Left lobe of liver (tissue), 2 donors: ENCODE measurements around the gene LDB1. TPM values are rescaled to one million over a fixed set of nuclear protein-coding genes. Genes with fewer than 3 reads are reported as not detected.

Source experiments
- ATAC-seq: fragments of 200-7000 bp; cut with Tn5 transposase; one replicate; pipeline ENCODE4 v1.9.1; 2020; ENCODE audit warnings: mild to moderate bottlenecking, moderate library complexity
- DNase-seq: peaks from one replicate; pipeline ENCODE4 v3.0.0-alpha.2; 2020; ENCODE audit warnings: low spot score
- total RNA-seq: library from RNA; stranded (reverse); gene quantifications from one replicate; pipeline ENCODE4 v1.2.1, GENCODE V29; 2021
- donor health status: DM: no; HTN: no; CAD: no; lungs with moderate emphysema.
- donor health status: DM: no; HTN: yes; CAD: no.

LDB1 gene, protein sequence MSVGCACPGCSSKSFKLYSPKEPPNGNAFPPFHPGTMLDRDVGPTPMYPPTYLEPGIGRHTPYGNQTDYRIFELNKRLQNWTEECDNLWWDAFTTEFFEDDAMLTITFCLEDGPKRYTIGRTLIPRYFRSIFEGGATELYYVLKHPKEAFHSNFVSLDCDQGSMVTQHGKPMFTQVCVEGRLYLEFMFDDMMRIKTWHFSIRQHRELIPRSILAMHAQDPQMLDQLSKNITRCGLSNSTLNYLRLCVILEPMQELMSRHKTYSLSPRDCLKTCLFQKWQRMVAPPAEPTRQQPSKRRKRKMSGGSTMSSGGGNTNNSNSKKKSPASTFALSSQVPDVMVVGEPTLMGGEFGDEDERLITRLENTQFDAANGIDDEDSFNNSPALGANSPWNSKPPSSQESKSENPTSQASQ
- 15.8 TPM for total RNA-seq

DNA sequence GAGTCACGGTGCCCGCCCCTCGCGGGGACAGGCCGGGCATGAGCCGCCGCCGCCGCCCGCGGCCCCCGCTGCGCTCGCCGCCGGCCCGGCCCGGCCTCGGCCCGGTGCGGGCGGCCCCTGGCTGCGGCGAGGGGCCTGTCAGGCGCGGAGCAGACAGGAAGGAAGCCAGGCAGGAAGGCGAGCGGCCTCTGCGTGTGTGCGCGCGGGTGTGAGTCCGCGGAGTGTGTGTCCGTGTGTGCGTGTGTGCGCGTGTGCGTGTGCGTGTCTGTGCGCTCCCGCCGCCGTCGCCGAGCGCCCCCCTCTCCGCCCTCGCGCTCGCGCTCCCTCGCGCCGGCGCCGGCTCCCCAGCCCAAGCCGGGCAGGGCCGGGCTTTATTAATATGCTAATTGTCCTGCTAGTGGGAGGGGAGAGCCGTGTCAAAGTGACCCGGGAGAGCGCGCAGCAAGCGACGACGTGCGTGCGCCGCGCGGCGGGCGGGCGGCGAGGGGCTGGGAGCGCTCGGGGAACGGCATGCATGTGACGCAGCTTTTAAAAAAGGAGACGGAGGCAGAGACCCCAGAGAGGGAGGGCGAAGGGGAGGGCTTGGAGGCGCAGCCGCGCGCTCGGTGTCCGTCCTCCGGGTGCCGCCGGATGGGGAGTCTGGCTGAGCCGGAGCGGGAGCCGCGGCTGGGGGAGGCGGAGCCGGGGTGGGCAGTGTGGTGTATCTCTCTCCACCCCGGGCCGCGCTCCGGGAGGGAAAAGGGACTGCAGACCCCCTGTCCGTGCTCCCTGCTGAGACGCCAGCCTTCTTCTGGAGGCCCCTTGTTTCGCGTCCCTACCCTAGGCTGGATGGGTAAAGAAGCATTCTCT, at the start of gene LDB1:
LDB1 (minus strand) TSS at position 227 of the 849 bp plus-strand sequence. CDS start 258 bp downstream, outside the sequence.
- ATAC-seq, result peak; percentile 82
- DNase-seq, result peak; percentile 84

DNA sequence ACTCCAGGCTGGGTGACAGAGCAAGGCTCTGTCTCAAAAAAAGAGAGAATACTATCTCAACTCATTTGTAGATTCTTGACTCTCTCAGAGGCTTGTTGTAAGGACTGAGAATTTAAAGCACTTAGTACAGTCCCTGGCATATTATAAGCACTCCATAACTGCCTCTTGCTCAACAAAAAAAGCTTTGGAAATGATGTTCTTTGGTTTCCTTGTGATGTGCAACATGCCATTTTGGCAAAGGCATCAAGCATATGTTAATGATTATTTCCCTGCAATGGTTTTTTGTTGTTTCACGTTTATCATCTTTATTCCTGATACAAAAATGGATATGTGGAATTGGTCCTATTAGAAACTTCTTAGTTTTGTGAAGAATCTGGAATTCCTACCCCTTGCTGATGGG, 47.7 kb upstream of the LDB1 start:
- ATAC-seq (no peak), DNase-seq (no peak)

DNA sequence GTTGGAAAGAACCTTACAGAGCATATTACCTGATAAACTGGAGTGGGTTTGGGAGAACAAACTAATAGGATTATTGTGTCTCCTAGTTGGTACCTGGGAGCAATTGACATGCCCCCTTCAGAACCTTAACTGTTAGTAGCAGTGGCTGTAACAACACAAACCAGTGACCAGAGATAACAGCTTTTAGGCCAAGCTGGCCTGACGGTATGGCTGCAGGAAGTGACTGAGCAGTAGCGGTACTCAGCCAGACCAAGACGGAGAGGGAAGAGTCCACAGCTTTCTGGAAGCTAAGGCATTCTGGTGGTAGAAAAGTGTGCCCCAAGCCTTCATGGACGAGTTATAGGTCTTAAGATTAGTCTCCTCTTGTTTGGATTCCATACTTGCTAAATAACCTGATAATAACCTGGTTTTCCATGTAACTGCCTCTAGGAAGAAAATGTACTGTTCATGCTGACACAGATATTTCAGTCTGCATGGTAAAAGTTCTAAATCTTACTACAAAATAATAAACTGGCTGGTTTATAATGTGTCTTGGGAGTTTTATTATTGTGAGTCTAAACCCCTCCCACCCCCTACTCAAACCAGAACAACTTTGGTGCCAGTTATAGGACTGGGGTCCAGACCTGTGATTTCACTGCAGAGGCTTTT, 43.3 kb upstream of the LDB1 start:
- DNase-seq, result no peak

DNA sequence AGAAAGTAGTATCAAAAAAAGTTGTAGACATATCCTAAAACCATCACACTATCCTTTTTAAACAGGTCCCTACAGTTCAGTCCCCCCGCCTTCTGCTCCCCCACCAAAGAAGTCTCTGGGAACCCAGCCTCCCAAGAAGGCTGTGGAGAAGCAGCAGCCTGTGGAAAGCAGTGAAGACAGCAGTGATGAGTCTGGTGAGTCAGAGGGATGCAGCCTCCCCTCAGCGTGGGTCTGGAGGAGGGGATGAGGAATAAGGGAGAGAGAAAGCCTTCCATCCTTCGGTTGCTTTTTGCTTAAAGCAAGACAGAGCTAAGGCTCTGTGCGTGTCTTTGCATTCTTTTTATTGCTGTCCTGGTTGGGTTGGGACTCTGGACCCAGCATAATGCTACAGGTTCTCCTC, 39.7 kb upstream of the LDB1 start:
- ATAC-seq, result no peak

More for the DNA sequence above, 43.3 kb upstream of the LDB1 start:
- no peak for ATAC-seq

DNA sequence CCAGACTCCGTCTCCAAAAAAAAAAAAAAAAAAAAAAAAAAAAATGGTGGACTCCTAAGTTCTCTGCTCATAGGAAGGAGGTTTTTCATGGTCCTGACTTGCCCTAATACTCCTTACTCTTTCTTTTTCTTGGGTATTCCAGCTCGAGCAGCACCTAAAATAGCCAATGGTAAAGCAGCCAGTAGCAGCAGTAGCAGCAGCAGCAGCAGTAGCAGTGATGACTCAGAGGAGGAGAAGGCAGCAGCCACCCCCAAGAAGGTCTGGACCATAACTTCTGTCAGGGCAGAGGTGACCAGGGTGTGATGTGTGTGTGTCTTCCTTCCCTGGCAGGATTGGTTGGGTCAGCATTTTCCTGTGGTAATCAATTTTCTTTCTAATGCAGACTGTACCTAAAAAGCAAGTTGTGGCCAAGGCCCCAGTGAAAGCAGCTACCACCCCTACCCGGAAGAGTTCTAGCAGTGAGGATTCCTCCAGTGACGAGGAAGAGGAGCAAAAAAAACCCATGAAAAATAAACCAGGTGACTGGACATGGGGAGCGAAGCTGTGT, 39.0 kb upstream of the LDB1 start:
- no peak for DNase-seq
- ATAC-seq, result no peak

More for the DNA sequence above, 39.7 kb upstream of the LDB1 start:
- DNase-seq, result no peak

DNA sequence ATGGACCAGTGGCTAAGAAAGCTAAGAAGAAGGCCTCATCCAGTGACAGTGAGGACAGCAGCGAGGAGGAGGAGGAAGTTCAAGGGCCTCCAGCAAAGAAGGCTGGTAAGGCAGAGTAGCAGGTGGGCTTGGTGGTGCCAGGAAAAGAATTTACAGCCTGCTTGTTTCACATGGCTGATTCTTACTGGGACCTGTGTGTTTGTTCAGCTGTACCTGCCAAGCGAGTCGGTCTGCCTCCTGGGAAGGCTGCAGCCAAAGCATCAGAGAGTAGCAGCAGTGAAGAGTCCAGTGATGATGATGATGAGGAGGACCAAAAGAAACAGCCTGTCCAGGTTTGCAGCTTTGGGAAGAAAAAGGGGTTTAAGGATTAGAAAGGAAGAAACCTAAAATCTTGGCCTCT, 37.1 kb upstream of the LDB1 start:
- no peak for DNase-seq
- ATAC-seq, result no peak

DNA sequence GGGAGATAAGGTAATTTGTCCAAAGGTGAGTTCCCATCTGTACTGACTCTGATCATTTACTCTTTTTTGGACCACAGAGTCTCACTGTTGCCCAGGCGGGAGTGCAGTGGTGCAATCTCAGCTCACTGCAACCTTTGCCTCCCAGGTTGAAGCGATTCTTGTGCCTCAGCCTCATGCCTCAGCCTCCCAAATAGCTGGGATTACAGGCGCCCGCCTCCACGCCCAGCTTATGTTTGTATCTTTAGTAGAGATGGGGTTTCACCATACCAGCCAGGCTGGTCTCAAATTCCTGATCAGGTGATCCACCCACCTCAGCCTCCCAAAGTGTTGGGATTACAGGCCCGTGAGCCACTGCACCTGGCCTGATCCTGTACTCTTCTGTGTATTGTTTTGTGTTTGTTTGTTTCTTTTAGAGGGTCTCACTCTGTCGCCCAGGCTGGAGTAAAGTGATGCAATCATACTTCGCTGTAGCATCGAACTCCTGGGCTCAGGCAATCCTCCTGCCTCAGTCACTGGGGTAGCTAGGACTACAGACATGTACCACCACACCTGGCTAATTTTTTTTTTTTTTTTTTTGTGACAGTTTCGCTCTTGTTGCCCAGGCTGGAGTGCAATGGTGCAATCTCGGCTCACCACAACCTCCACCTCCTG, 34.4 kb upstream of the LDB1 start:
- ATAC-seq (no peak), DNase-seq (no peak)

DNA sequence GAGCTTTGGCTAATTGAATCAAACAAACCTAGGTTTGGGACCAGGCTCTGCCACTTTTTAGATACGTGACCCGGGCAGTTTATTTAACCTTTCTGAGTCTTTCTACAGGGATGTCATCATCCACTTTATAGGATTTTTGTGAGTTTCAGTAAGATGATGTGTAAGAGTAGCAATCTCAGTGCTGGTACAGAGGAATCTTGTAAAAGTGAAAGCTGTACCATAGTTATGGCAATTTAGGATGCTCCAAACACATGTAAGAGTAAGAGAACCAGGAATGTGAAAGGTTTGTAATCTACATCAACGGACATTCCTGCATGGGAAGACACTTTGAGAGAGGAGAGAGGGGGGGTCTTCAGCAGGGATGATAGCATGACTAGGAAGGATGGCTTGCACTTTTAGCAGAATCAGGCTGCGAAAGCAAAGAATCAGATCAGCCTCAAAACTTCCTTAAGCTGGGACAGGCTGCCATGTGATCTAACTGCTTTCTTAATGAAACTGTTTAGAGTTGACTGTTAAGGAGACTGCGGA, 33.0 kb upstream of the LDB1 start:
- no peak for ATAC-seq
- DNase-seq, result no peak

DNA sequence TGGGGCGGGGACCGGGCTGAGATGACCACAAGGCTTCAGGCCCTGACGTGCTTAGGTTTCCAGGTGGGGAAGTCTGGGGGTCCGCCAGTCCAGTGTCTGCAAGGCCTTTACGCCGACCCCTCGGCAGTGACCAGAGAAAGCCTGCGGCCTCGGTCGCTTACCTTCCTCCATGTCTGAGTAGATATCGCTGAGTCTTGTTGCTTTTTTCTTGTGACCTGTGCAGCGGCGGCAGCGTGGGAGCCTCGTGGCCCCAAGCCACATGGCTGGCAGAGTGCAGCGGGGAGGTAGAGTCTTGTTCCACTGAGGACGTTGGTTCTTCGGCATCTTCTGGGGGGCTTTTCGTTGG, 32.4 kb upstream of the LDB1 start:
- peak; percentile 26 for ATAC-seq
- no peak for DNase-seq

DNA sequence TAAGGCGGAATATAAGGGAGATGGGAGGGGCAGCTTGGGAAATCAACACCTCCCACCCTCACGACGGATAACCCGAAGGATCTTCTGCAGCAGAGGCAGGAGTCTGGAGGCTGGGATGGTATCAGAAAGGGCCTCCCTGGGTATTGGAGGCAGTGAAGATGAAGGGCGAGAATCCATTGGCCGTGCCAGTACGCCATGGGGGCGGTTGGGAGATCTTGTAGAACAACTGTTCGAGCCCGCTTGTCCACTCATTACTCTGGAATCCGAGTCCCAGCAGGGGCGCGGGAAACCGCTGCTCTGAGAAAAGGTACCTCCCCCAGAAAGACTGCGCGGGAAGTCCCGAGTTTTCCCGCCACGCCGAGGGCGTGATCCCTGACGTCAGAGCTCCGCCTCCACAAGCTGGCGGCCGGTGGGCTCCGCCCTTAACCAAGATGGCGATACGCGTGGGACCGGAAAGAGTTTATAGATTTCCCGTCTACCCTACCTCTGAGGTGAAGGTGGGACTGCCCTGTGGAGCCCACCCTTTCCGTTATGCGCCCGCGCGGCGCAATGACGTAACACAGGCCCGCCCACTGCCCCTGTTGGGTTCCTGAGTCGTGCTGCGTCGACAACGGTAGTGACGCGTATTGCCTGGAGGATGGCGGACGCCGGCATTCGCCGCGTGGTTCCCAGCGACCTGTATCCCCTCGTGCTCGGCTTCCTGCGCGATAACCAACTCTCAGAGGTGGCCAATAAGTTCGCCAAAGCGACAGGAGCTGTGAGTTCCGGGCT, 31.8 kb upstream of the LDB1 start, which contains the start of gene NOLC1:
NOLC1 (plus strand) TSS at position 616 of the 771 bp plus-strand sequence; CDS start at position 638, 22 bp downstream.
- ATAC-seq (peak; percentile 95), DNase-seq (peak; percentile 99)

DNA sequence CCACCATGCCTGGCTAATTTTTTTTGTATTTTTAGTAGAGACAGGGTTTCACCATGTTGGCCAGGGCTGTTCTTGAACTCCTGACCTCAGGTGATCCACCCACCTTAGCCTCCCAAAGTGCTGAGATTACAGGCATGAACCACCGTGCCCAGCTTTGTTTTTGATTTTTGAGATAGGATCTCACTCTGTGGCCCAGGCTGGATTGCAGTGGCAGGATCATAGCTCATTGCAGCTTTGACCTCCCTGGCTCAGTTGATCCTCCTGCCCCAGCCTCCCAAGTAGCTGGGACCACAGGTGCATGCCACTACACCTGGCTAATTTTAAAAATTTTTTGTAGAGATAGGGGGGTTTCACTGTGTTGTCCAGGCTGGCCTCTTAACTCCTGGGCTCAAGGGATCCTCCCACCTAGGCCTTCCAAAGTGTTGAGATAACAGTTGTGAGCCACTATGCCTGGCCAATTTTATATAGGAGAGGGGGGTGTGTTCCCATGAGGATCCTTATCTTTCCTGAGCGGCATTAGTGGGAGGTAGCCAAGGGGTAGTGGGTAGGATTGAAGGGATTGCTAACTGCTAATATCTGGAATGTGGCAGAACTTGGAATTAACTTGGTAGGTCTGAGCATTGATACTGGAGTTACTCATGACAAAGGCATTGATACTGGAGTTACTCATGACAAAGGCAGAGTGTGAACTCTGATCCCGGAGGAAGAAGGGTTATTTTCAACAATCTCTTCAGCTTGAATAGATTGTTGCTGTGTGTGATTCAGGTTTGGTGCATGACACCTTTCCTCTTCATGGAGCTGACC, 31.0 kb upstream of the LDB1 start:
- DNase-seq, result no peak
- ATAC-seq, result no peak

DNA sequence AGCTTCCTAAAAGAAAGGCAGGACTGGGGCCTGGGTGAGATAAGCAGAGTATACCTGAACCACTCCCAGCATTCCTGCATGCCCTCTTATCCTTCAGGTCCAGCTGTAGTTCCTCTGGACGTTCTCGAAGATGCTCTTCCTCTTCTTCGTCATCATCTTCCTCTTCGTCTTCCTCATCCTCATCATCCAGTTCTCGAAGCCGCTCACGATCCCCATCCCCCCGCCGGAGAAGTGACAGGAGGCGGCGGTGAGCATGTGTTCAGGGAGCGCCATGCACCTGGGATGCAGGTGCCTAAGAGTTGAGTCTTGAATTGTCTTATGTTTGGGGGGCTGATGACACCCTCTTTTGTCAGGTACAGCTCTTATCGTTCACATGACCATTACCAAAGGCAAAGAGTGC, 28.1 kb upstream of the LDB1 start:
- DNase-seq (no peak), ATAC-seq (no peak)

DNA sequence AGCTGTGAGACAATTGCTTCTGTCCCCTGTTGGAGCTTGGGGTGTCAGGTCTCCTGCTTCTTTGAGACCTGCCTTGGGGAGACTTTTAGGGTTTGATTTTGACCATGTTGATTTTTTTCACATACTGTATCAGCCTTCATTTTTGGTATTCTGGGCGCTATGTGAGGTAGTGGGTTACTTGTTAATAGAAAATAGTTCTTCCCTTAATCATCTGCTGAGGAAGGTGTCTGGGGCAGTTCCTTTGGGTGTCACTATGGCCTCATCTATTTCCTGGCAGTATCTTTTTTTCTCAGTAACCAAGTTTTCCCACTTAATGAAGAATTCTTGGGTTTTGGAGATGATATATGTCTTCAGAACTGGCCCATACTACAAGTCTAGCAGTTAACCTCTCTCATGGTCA, 27.4 kb upstream of the LDB1 start:
- no peak for ATAC-seq
- no peak for DNase-seq

DNA sequence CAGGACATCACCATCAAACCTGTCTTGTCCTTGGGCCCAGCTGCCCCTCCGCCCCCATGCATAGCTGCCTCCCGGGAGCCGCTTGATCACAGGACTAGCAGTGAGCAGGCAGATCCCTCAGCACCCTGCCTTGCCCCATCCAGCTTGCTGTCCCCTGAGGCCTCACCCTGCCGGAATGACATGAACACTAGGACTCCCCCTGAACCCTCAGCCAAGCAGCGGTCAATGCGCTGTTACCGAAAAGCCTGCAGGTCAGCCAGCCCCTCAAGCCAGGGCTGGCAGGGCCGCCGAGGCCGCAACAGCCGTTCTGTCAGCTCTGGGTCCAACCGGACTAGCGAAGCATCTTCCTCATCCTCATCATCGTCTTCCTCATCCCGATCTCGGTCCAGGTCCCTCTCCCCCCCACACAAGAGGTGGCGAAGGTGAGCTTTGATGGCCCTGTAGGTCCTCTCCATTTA, 26.8 kb upstream of the LDB1 start:
- DNase-seq, result no peak
- no peak for ATAC-seq

DNA sequence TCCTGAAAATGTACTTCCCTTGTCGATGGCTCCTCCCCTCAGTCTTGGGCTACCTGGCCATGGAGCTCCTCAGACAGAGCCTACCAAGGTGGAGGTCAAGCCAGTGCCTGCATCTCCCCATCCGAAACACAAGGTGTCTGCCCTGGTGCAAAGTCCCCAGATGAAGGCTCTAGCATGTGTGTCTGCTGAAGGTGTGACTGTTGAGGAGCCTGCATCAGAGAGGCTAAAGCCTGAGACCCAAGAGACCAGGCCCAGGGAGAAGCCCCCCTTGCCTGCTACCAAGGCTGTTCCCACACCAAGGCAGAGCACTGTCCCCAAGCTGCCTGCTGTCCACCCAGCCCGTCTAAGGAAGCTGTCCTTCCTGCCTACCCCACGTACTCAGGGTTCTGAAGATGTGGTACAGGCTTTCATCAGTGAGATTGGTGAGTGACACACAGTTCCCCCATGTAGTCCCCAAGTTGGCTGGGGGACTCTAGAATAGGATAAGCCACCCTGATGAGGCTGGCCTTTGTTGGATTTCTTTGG, 21.5 kb upstream of the LDB1 start:
- no peak for DNase-seq
- no peak for ATAC-seq

DNA sequence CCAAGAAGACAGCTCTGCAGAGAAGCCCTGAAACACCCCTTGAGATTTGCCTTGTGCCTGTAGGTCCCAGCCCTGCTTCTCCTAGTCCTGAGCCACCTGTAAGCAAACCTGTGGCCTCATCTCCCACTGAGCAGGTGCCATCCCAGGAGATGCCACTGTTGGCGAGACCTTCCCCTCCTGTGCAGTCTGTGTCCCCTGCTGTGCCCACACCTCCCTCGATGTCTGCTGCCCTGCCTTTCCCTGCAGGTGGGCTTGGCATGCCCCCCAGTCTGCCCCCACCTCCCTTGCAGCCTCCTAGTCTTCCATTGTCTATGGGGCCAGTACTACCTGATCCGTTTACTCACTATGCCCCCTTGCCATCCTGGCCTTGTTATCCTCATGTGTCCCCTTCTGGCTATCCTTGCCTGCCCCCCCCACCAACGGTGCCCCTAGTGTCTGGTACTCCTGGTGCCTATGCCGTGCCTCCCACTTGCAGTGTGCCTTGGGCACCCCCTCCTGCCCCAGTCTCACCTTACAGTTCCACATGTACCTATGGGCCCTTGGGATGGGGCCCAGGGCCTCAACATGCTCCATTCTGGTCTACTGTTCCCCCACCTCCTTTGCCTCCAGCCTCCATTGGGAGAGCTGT, 20.9 kb upstream of the LDB1 start:
- no peak for DNase-seq
- ATAC-seq, result no peak

DNA sequence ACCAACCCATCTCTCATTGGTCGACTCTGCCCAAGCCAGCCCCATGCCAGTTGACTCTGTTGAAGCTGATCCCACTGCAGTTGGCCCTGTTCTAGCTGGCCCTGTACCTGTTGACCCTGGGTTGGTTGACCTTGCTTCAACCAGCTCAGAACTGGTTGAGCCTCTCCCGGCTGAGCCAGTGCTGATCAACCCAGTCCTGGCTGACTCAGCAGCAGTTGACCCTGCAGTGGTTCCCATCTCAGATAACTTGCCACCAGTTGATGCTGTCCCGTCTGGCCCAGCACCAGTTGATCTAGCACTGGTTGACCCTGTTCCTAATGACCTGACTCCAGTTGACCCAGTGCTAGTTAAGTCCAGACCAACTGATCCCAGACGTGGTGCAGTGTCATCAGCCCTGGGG, 20.1 kb upstream of the LDB1 start:
- ATAC-seq, result peak; percentile 10
- DNase-seq, result no peak
